HCT116 (cell line): ENCODE results near the gene ACAN. TPM values are rescaled to one million over a fixed set of nuclear protein-coding genes. Genes with fewer than 3 reads are reported as not detected.

ENCODE experiments used
- ATAC-seq: fragments of 200-7000 bp; cut with Tn5 transposase; 2 replicates; pipeline ENCODE4 v1.9.1; 2020; ENCODE audit warnings: mild to moderate bottlenecking, moderate library complexity
- BruUV-seq: library from RNA; stranded (reverse); fragments of 400-500 nt; replicated peaks from 2 replicates; lab custom pipeline; 2021; lab: Mats Ljungman, UMichigan
- CTCF ChIA-PET: fragments of 300-600 bp; sonication (Branson Sonifier 250); formaldehyde crosslinking; loops from one replicate; lab custom pipeline; 2021; ENCODE audit warnings: antibody characterized with exemption; lab: Charles Lee
- POLR2A ChIA-PET: fragments of 300-600, 350-600 bp; sonication (Branson Sonifier 250); formaldehyde crosslinking; loops from one replicate; lab custom pipeline; 2021; ENCODE audit warnings: antibody characterized with exemption; lab: Charles Lee
- RAD21 ChIA-PET, 2 experiments: fragments of 300-600 bp; sonication (Branson Sonifier 250); formaldehyde crosslinking; loops; one replicate each; lab custom pipeline; 2023; ENCODE audit warnings: low total read pairs in 2 of 2; ENCODE audit not compliant: uncharacterized antibody in 2 of 2, unreplicated experiment in 2 of 2, low non-redundant PET in 1 of 2; lab: Charles Lee
- DNase-seq: peaks from one replicate; pipeline ENCODE4 v3.0.0-alpha.2; 2010; ENCODE audit warnings: low read depth, low spot score
- H2AFZ ChIP-seq: fragments of 200-600 bp; shearing (Covaris generic), sonication (generic); 2 replicates; pipeline ENCODE4 v1.6.1; 2017; ENCODE audit warnings: low read depth, mixed run types, mixed read lengths, antibody characterized with exemption, low read length; ENCODE audit not compliant: poor library complexity, severe bottlenecking
- H3K27ac ChIP-seq: 2 replicates; pipeline ENCODE4 v1.5.1; 2012; ENCODE audit warnings: low read depth, low read length
- H3K27me3 ChIP-seq: fragments of 200-600 bp; sonication (generic); 2 replicates; pipeline ENCODE4 v1.6.1; 2016; ENCODE audit warnings: mixed run types, low read length, mixed read lengths; ENCODE audit not compliant: insufficient read depth
- H3K36me3 ChIP-seq, 2 experiments: fragments of 200-500 bp in 1 of 2; fragments of 200-600 bp in 1 of 2; sonication (Bioruptor generic) in 1 of 2; sonication (generic) in 1 of 2; 2 replicates each; pipeline versions ENCODE4 v1.5.1 to v1.6.1; 2014 to 2016; ENCODE audit warnings: low read length in 2 of 2, inconsistent platforms in 1 of 2, mixed read lengths in 1 of 2, mixed run types in 1 of 2; ENCODE audit not compliant: insufficient read depth in 2 of 2, control insufficient read depth in 1 of 2
- H3K4me1 ChIP-seq, 2 experiments: fragments of 200-600 bp in 1 of 2; sonication (generic) in 1 of 2; 2 replicates each; pipeline versions ENCODE4 v1.5.1 to v1.6.1; 2012 to 2017; ENCODE audit warnings: low read length in 2 of 2, inconsistent platforms in 1 of 2, mild to moderate bottlenecking in 1 of 2, mixed read lengths in 1 of 2, mixed run types in 1 of 2, moderate library complexity in 1 of 2; ENCODE audit not compliant: insufficient read depth in 2 of 2, control insufficient read depth in 1 of 2
- H3K4me2 ChIP-seq: fragments of 200-600 bp; sonication (generic); 2 replicates; pipeline ENCODE4 v1.6.1; 2017; ENCODE audit warnings: mixed run types, low read length, mixed read lengths
- H3K4me3 ChIP-seq, 2 experiments: fragments of 200-600 bp in 1 of 2; sonication (generic) in 1 of 2; replicated peaks in 1 of 2; 2 replicates each; pipeline ENCODE4 v1.5.1; 2011 to 2016; ENCODE audit warnings: low read length in 2 of 2, control low read depth in 1 of 2, low read depth in 1 of 2, mild to moderate bottlenecking in 1 of 2, mixed read lengths in 1 of 2, mixed run types in 1 of 2
- H3K79me2 ChIP-seq: fragments of 200-600 bp; sonication (generic); 2 replicates; pipeline ENCODE4 v1.6.1; 2017; ENCODE audit warnings: mild to moderate bottlenecking, mixed run types, low read length, moderate library complexity, mixed read lengths; ENCODE audit not compliant: insufficient read depth
- H3K9ac ChIP-seq: fragments of 200-600 bp; sonication (generic); 2 replicates; pipeline ENCODE4 v1.6.1; 2016; ENCODE audit warnings: low read length, mixed read lengths
- H3K9me2 ChIP-seq: fragments of 200-600 bp; sonication (generic), shearing (Covaris generic); 2 replicates; pipeline ENCODE4 v1.6.1; 2017; ENCODE audit warnings: mixed run types, mild to moderate bottlenecking, moderate library complexity; ENCODE audit not compliant: insufficient read depth
- H3K9me3 ChIP-seq, 2 experiments: fragments of 200-500 bp in 1 of 2; fragments of 200-600 bp in 1 of 2; sonication (Bioruptor generic) in 1 of 2; sonication (generic) in 1 of 2; 2 replicates each; pipeline ENCODE4 v1.6.1; 2014 to 2017; ENCODE audit warnings: low read length in 2 of 2, mixed read lengths in 2 of 2, inconsistent platforms in 1 of 2, low read depth in 1 of 2, mild to moderate bottlenecking in 1 of 2, mixed run types in 1 of 2, moderate library complexity in 1 of 2; ENCODE audit not compliant: control insufficient read depth in 1 of 2, insufficient read depth in 1 of 2
- H4K20me1 ChIP-seq: fragments of 200-600 bp; sonication (generic), shearing (Covaris generic); 2 replicates; pipeline ENCODE4 v1.6.1; 2017; ENCODE audit warnings: mixed run types, mild to moderate bottlenecking, moderate library complexity; ENCODE audit not compliant: insufficient read depth
- CEBPB ChIP-seq: IDR thresholded peaks from 2 replicates; pipeline ENCODE4 v1.6.1; 2012; ENCODE audit warnings: low read depth
- EGR1 ChIP-seq: IDR thresholded peaks from 2 replicates; pipeline ENCODE4 v1.6.1; 2012; ENCODE audit warnings: low read depth
- EZH2 ChIP-seq: fragments of 200-600 bp; sonication (generic); IDR thresholded peaks from 2 replicates; pipeline ENCODE4 v1.6.1; 2017; ENCODE audit warnings: antibody characterized with exemption, mixed run types
- FOSL1 ChIP-seq: IDR thresholded peaks from 2 replicates; pipeline ENCODE4 v1.6.1; 2012; ENCODE audit warnings: low read depth
- JUND ChIP-seq: IDR thresholded peaks from 2 replicates; pipeline ENCODE4 v1.6.1; 2012
- MAX ChIP-seq: IDR thresholded peaks from 2 replicates; pipeline ENCODE4 v1.6.1; 2012
- POLR2A ChIP-seq: IDR thresholded peaks from 2 replicates; pipeline ENCODE4 v1.7.0; 2011; ENCODE audit warnings: borderline replicate concordance; ENCODE audit not compliant: insufficient read depth, insufficient read length; ENCODE audit errors: extremely low read depth
- POLR2AphosphoS5 ChIP-seq: IDR thresholded peaks from 2 replicates; pipeline ENCODE4 v1.6.1; 2011; ENCODE audit warnings: mild to moderate bottlenecking, low read depth, low read length, moderate library complexity
- RAD21 ChIP-seq: IDR thresholded peaks from 2 replicates; pipeline ENCODE4 v1.6.1; 2012; ENCODE audit warnings: low read depth, mild to moderate bottlenecking
- REST ChIP-seq: IDR thresholded peaks from 2 replicates; pipeline ENCODE4 v1.6.1; 2012; ENCODE audit warnings: low read depth
- SIN3A ChIP-seq: IDR thresholded peaks from 2 replicates; pipeline ENCODE4 v1.6.1; 2012; ENCODE audit warnings: low read depth
- SP1 ChIP-seq: IDR thresholded peaks from 2 replicates; pipeline ENCODE4 v1.6.1; 2012; ENCODE audit warnings: low read depth
- SRF ChIP-seq: IDR thresholded peaks from 2 replicates; pipeline ENCODE4 v1.6.1; 2012; ENCODE audit warnings: low read depth
- TCF7L2 ChIP-seq: IDR thresholded peaks from 2 replicates; pipeline ENCODE4 v1.7.0; 2011; ENCODE audit warnings: borderline replicate concordance, inconsistent platforms; ENCODE audit not compliant: insufficient read depth, insufficient read length; ENCODE audit errors: extremely low read depth
- YY1 ChIP-seq: IDR thresholded peaks from 2 replicates; pipeline ENCODE4 v1.6.1; 2011; ENCODE audit warnings: low read length, low read depth, moderate library complexity, mild to moderate bottlenecking; ENCODE audit not compliant: insufficient replicate concordance; ENCODE audit errors: extremely low read depth
- ZBTB33 ChIP-seq: IDR thresholded peaks from 2 replicates; pipeline ENCODE4 v1.6.1; 2011; ENCODE audit warnings: mild to moderate bottlenecking, low read length, moderate library complexity; ENCODE audit not compliant: insufficient replicate concordance; ENCODE audit errors: extremely low read depth
- ZFX ChIP-seq: fragments of 450-650 bp; IDR thresholded peaks from 2 replicates; pipeline ENCODE4 v1.6.1; 2017
- ZNF274 ChIP-seq: fragments of 200-500 bp; sonication (Bioruptor generic); IDR thresholded peaks from 2 replicates; pipeline ENCODE4 v1.6.1; 2014; ENCODE audit warnings: mild to moderate bottlenecking, low read depth, low read length, inconsistent platforms
- intact Hi-C: fragments of 100-400 bp; cut with micrococcal nuclease; formaldehyde crosslinking; loops from 2 replicates; pipeline ENCODE4 v1.10.0; 2022
- total RNA-seq: library from RNA; stranded (reverse); gene quantifications from one replicate; pipeline ENCODE4 v1.2.1, GENCODE V29; 2021; ENCODE audit not compliant: unreplicated experiment

ACAN gene
- total RNA-seq, 1 experiment from 2014 or later, result not detected

- TF ChIP-seq POLR2AphosphoS5 (peak; percentile 87), ZBTB33 (peak; percentile 31), SP1 (no peak), SIN3A (peak; percentile 64), EGR1 (peak; percentile 55; the same call in 1 of the 2 replicates), MAX (peak; percentile 55; the same call in 1 of the 2 replicates), CEBPB (no peak), ZFX (no peak), FOSL1 (no peak), SRF (no peak), ZNF274 (no peak), RAD21 (no peak), YY1 (no peak)
Measured at GRCh38 chr15:88913017-88913849, 110.0 kb downstream of the ACAN start, which contains the start of gene MFGE8 (continued).

- intact Hi-C loops, result no loop called here
- Histone ChIP-seq H3K27ac (peak overlapping the region; percentile 84; the same call in 1 of the 2 replicates), H3K27me3 (no peaks in the 10 kb centered on the region), H3K4me3 (peak overlapping the region in 1 of 2 experiments; percentile 76; a peak in 2 of 4 replicates), H3K9ac (peak overlapping the region; percentile 70), H3K9me2 (no peaks in the 10 kb centered on the region)
- ATAC-seq, result no peak
- TF ChIP-seq POLR2A (peak; percentile 88), REST (no peak), TCF7L2 (no peak), RAD21 (no peak), JUND (no peak), EZH2 (no peak)
- TF ChIP-seq, all 23 proteins: peak for 1
- peak overlapping the region; percentile 94 for H3K4me2 ChIP-seq
- no peaks in the 10 kb centered on the region for H3K9me3 ChIP-seq
- CTCF ChIA-PET, result interaction anchor here (1.2 to 4.2 kb wide), 2 partner anchors 9 to 17 kb away, joined by 4 to 16 read pairs; no protein-coding TSS in a partner anchor
- no peaks in the 10 kb centered on the region for H4K20me1 ChIP-seq
- RAD21 ChIA-PET, result no interaction called here
- peaks cover 28 to 52% of the 10 kb centered on the region in 2 experiments for H3K4me1 ChIP-seq
- POLR2A ChIA-PET, result no interaction called here
- DNase-seq, result no peak
- no peaks in the 10 kb centered on the region for H3K36me3 ChIP-seq
- H2AFZ ChIP-seq, result peak overlapping the region; percentile 98
- 0 out of 2 replicates have a peak, but pooled peaks cover 6% of the 10 kb centered on the region for H3K79me2 ChIP-seq
- TSS peak; percentile 85 for BruUV-seq
Measured at GRCh38 chr15:88913850-88914169, 110.6 kb downstream of the ACAN start.
